ENCODE data around the gene CCDC13.

CCDC13 gene

GRCh38 chr3:42800251-42800650, 27.2 kb upstream of the CCDC13 start:
- H3K27me3 ChIP-seq (replicated peaks in 2 of 5; ENCODE audit: control insufficient read depth in 4 of 5, insufficient read depth in 5 of 5, low read length in 4 of 5) = peaks cover 0 to 2% (median 0%) of the 10 kb centered on the region in 5 experiments
- peaks cover 6 to 32% (median 27%) of the 10 kb centered on the region in 4 experiments for H3K4me1 ChIP-seq (ENCODE audit: control extremely low read depth in 1 of 4, control insufficient read depth in 4 of 4, insufficient read depth in 4 of 4, low read length in 3 of 4)
- H3K27ac ChIP-seq (ENCODE audit: insufficient read depth in 1 of 2, low read depth in 1 of 2, low read length in 2 of 2, poor library complexity in 1 of 2, severe bottlenecking in 2 of 2) = no peak overlapping the region
- H3K9me3 ChIP-seq (ENCODE audit: control extremely low read depth in 1 of 5, control insufficient read depth in 4 of 5, insufficient read depth in 2 of 5, low read depth in 1 of 5, low read length in 4 of 5) = peaks cover 0 to 3% (median 3%) of the 10 kb centered on the region in 5 experiments
- CTCF ChIA-PET = interaction anchor here (0.9 kb wide), 1 partner anchor 19 kb away, joined by 3 read pairs; no protein-coding TSS in a partner anchor
- no peak overlapping the region for H3K4me3 ChIP-seq (ENCODE audit: control insufficient read depth in 1 of 7, extremely low read depth in 1 of 7, insufficient read depth in 4 of 7, low read depth in 2 of 7, low read length in 6 of 7)
- POLR2A ChIA-PET = no interaction called here
- WGBS (ENCODE audit: insufficient coverage) = no CpG with 5 or more reads among the region's 2 CpGs
- peaks cover 0 to 4% (median 0%) of the 10 kb centered on the region in 4 experiments for H3K36me3 ChIP-seq (ENCODE audit: control insufficient read depth in 4 of 4, insufficient read depth in 4 of 4, low read length in 3 of 4)
- DNase-seq = peak in 2 of 3 donors; percentile 51 to 62

- H3K27ac ChIP-seq (ENCODE audit: insufficient read depth in 1 of 2, low read depth in 1 of 2, low read length in 2 of 2, poor library complexity in 1 of 2, severe bottlenecking in 2 of 2) = no peak overlapping the region
- H3K9me3 ChIP-seq (ENCODE audit: control extremely low read depth in 1 of 5, control insufficient read depth in 4 of 5, insufficient read depth in 2 of 5, low read depth in 1 of 5, low read length in 4 of 5) = peaks cover 0 to 3% (median 3%) of the 10 kb centered on the region in 5 experiments
- H3K4me1 ChIP-seq (ENCODE audit: control extremely low read depth in 1 of 4, control insufficient read depth in 4 of 4, insufficient read depth in 4 of 4, low read length in 3 of 4) = peaks cover 4 to 25% (median 20%) of the 10 kb centered on the region in 4 experiments
- peaks cover 0 to 4% (median 0%) of the 10 kb centered on the region in 4 experiments for H3K36me3 ChIP-seq (ENCODE audit: control insufficient read depth in 4 of 4, insufficient read depth in 4 of 4, low read length in 3 of 4)
- no peaks in the 10 kb centered on the region for H3K27me3 ChIP-seq (replicated peaks in 2 of 5; ENCODE audit: control insufficient read depth in 4 of 5, insufficient read depth in 5 of 5, low read length in 4 of 5)
- ChIA-PET POLR2A (no interaction called here), CTCF (no interaction called here)
- WGBS (ENCODE audit: insufficient coverage) = 86% methylated on average over 7 of the region's 7 CpGs
- no peak overlapping the region for H3K4me3 ChIP-seq (ENCODE audit: control insufficient read depth in 1 of 7, extremely low read depth in 1 of 7, insufficient read depth in 4 of 7, low read depth in 2 of 7, low read length in 6 of 7)
- no peak for DNase-seq
These were observed 26.3 kb upstream of the CCDC13 start for GRCh38 chr3:42799376-42799775.

- Histone ChIP-seq H3K4me1 (ENCODE audit: control extremely low read depth in 1 of 4, control insufficient read depth in 4 of 4, insufficient read depth in 4 of 4, low read length in 3 of 4) (peaks cover 0 to 9% (median 7%) of the 10 kb centered on the region in 4 experiments), H3K4me3 (ENCODE audit: control insufficient read depth in 1 of 7, extremely low read depth in 1 of 7, insufficient read depth in 4 of 7, low read depth in 2 of 7, low read length in 6 of 7) (no peak overlapping the region), H3K27me3 (replicated peaks in 2 of 5; ENCODE audit: control insufficient read depth in 4 of 5, insufficient read depth in 5 of 5, low read length in 4 of 5) (no peaks in the 10 kb centered on the region), H3K36me3 (ENCODE audit: control insufficient read depth in 4 of 4, insufficient read depth in 4 of 4, low read length in 3 of 4) (peaks cover 2 to 9% (median 5%) of the 10 kb centered on the region in 4 experiments), H3K9me3 (ENCODE audit: control extremely low read depth in 1 of 5, control insufficient read depth in 4 of 5, insufficient read depth in 2 of 5, low read depth in 1 of 5, low read length in 4 of 5) (peaks cover 0 to 3% (median 3%) of the 10 kb centered on the region in 5 experiments), H3K27ac (ENCODE audit: insufficient read depth in 1 of 2, low read depth in 1 of 2, low read length in 2 of 2, poor library complexity in 1 of 2, severe bottlenecking in 2 of 2) (no peak overlapping the region)
- DNase-seq = no peak
- WGBS (ENCODE audit: insufficient coverage) = 82% methylated on average over 3 of the region's 5 CpGs
- CTCF ChIA-PET = interaction anchor here (0.7 to 1.6 kb wide), 5 partner anchors 13 to 51 kb away, joined by 3 to 4 read pairs (median 3); partner anchors contain the start of gene ACKR2
- POLR2A ChIA-PET = no interaction called here
These were observed 23.4 kb upstream of the CCDC13 start for GRCh38 chr3:42796332-42796885.

- no peak for DNase-seq
- CTCF ChIA-PET = interaction anchor here (0.7 to 2.6 kb wide), 6 partner anchors 14 to 50 kb away, joined by 3 to 10 read pairs (median 4); partner anchors contain the start of gene ACKR2
- whole genome bisulfite sequencing (ENCODE audit: insufficient coverage) = 86% methylated on average over 1 of the region's 2 CpGs
- Histone ChIP-seq H3K36me3 (ENCODE audit: control insufficient read depth in 4 of 4, insufficient read depth in 4 of 4, low read length in 3 of 4) (peaks cover 2 to 12% (median 5%) of the 10 kb centered on the region in 4 experiments), H3K27ac (ENCODE audit: insufficient read depth in 1 of 2, low read depth in 1 of 2, low read length in 2 of 2, poor library complexity in 1 of 2, severe bottlenecking in 2 of 2) (no peak overlapping the region), H3K4me1 (ENCODE audit: control extremely low read depth in 1 of 4, control insufficient read depth in 4 of 4, insufficient read depth in 4 of 4, low read length in 3 of 4) (peaks cover 0 to 7% (median 6%) of the 10 kb centered on the region in 4 experiments), H3K27me3 (replicated peaks in 2 of 5; ENCODE audit: control insufficient read depth in 4 of 5, insufficient read depth in 5 of 5, low read length in 4 of 5) (no peaks in the 10 kb centered on the region), H3K9me3 (ENCODE audit: control extremely low read depth in 1 of 5, control insufficient read depth in 4 of 5, insufficient read depth in 2 of 5, low read depth in 1 of 5, low read length in 4 of 5) (peaks cover 0 to 3% (median 3%) of the 10 kb centered on the region in 5 experiments), H3K4me3 (ENCODE audit: control insufficient read depth in 1 of 7, extremely low read depth in 1 of 7, insufficient read depth in 4 of 7, low read depth in 2 of 7, low read length in 6 of 7) (no peak overlapping the region)
- POLR2A ChIA-PET = no interaction called here
These were observed 22.6 kb upstream of the CCDC13 start for GRCh38 chr3:42795621-42796181.

GRCh38 chr3:42790714-42791229, 17.7 kb upstream of the CCDC13 start:
- WGBS (ENCODE audit: insufficient coverage) = 95% methylated on average over 4 of the region's 6 CpGs
- CTCF ChIA-PET = interaction anchor here (0.6 to 1.1 kb wide), 2 partner anchors 12 to 41 kb away, joined by 3 read pairs; no protein-coding TSS in a partner anchor
- H3K4me1 ChIP-seq (ENCODE audit: control extremely low read depth in 1 of 4, control insufficient read depth in 4 of 4, insufficient read depth in 4 of 4, low read length in 3 of 4) = no peaks in the 10 kb centered on the region
- H3K27ac ChIP-seq (ENCODE audit: insufficient read depth in 1 of 2, low read depth in 1 of 2, low read length in 2 of 2, poor library complexity in 1 of 2, severe bottlenecking in 2 of 2) = no peak overlapping the region
- POLR2A ChIA-PET = no interaction called here
- H3K36me3 ChIP-seq (ENCODE audit: control insufficient read depth in 4 of 4, insufficient read depth in 4 of 4, low read length in 3 of 4) = peaks cover 4 to 13% (median 8%) of the 10 kb centered on the region in 4 experiments
- H3K4me3 ChIP-seq (ENCODE audit: control insufficient read depth in 1 of 7, extremely low read depth in 1 of 7, insufficient read depth in 4 of 7, low read depth in 2 of 7, low read length in 6 of 7) = no peak overlapping the region
- H3K27me3 ChIP-seq (replicated peaks in 2 of 5; ENCODE audit: control insufficient read depth in 4 of 5, insufficient read depth in 5 of 5, low read length in 4 of 5) = no peaks in the 10 kb centered on the region
- no peak for DNase-seq
- no peaks in the 10 kb centered on the region for H3K9me3 ChIP-seq (ENCODE audit: control extremely low read depth in 1 of 5, control insufficient read depth in 4 of 5, insufficient read depth in 2 of 5, low read depth in 1 of 5, low read length in 4 of 5)

- DNase-seq = no peak
- CTCF ChIA-PET = no interaction called here
- Histone ChIP-seq H3K4me1 (ENCODE audit: control extremely low read depth in 1 of 4, control insufficient read depth in 4 of 4, insufficient read depth in 4 of 4, low read length in 3 of 4) (no peaks in the 10 kb centered on the region), H3K4me3 (ENCODE audit: control insufficient read depth in 1 of 7, extremely low read depth in 1 of 7, insufficient read depth in 4 of 7, low read depth in 2 of 7, low read length in 6 of 7) (no peak overlapping the region), H3K27me3 (replicated peaks in 2 of 5; ENCODE audit: control insufficient read depth in 4 of 5, insufficient read depth in 5 of 5, low read length in 4 of 5) (no peaks in the 10 kb centered on the region), H3K27ac (ENCODE audit: insufficient read depth in 1 of 2, low read depth in 1 of 2, low read length in 2 of 2, poor library complexity in 1 of 2, severe bottlenecking in 2 of 2) (no peak overlapping the region), H3K9me3 (ENCODE audit: control extremely low read depth in 1 of 5, control insufficient read depth in 4 of 5, insufficient read depth in 2 of 5, low read depth in 1 of 5, low read length in 4 of 5) (no peaks in the 10 kb centered on the region), H3K36me3 (ENCODE audit: control insufficient read depth in 4 of 4, insufficient read depth in 4 of 4, low read length in 3 of 4) (peaks cover 2 to 11% (median 8%) of the 10 kb centered on the region in 4 experiments)
- 100% methylated on average over 2 of the region's 2 CpGs for WGBS (ENCODE audit: insufficient coverage)
- POLR2A ChIA-PET = no interaction called here
These were observed 13.6 kb upstream of the CCDC13 start for GRCh38 chr3:42786631-42787030.

GRCh38 chr3:42786212-42786611, 13.2 kb upstream of the CCDC13 start:
- ChIA-PET CTCF (no interaction called here), POLR2A (no interaction called here)
- no peak overlapping the region for H3K4me3 ChIP-seq (ENCODE audit: control insufficient read depth in 1 of 7, extremely low read depth in 1 of 7, insufficient read depth in 4 of 7, low read depth in 2 of 7, low read length in 6 of 7)
- no peak for DNase-seq
- no peaks in the 10 kb centered on the region for H3K9me3 ChIP-seq (ENCODE audit: control extremely low read depth in 1 of 5, control insufficient read depth in 4 of 5, insufficient read depth in 2 of 5, low read depth in 1 of 5, low read length in 4 of 5)
- H3K36me3 ChIP-seq (ENCODE audit: control insufficient read depth in 4 of 4, insufficient read depth in 4 of 4, low read length in 3 of 4) = peaks cover 2 to 11% (median 8%) of the 10 kb centered on the region in 4 experiments
- no CpG with 5 or more reads among the region's 1 CpG for WGBS (ENCODE audit: insufficient coverage)
- H3K27me3 ChIP-seq (replicated peaks in 2 of 5; ENCODE audit: control insufficient read depth in 4 of 5, insufficient read depth in 5 of 5, low read length in 4 of 5) = no peaks in the 10 kb centered on the region
- no peak overlapping the region for H3K27ac ChIP-seq (ENCODE audit: insufficient read depth in 1 of 2, low read depth in 1 of 2, low read length in 2 of 2, poor library complexity in 1 of 2, severe bottlenecking in 2 of 2)
- H3K4me1 ChIP-seq (ENCODE audit: control extremely low read depth in 1 of 4, control insufficient read depth in 4 of 4, insufficient read depth in 4 of 4, low read length in 3 of 4) = no peaks in the 10 kb centered on the region
